ENCODE data around the gene MYCN.

MYCN gene

DNA sequence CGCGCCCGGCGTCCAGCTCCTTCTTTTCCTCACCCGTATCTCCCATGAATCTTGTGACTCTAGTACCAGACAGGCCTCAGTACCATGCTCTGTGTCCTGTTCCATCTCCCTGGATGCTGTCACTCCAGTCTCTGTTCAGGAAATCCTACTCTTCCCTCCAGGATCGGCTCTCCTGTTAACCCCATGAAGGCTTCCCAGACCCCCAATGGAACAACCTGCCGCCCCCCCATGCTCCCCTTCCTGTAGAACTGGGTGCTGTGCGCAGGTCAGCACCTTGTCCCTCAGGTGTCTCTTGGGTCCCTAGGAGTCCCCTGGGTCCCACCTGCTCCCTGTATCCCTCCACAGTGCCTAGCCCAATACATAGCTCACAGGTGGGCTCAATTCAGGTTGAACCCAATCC lies 41.3 kb downstream of the MYCN start:
- no peak for DNase-seq

- no peak for DNase-seq
Observed at GRCh38 chr2:15982285-15983044, 42.1 kb downstream of the MYCN start.

GRCh38 chr2:15983496-15983895 lies 43.1 kb downstream of the MYCN start:
- DNase-seq: no peak

DNA sequence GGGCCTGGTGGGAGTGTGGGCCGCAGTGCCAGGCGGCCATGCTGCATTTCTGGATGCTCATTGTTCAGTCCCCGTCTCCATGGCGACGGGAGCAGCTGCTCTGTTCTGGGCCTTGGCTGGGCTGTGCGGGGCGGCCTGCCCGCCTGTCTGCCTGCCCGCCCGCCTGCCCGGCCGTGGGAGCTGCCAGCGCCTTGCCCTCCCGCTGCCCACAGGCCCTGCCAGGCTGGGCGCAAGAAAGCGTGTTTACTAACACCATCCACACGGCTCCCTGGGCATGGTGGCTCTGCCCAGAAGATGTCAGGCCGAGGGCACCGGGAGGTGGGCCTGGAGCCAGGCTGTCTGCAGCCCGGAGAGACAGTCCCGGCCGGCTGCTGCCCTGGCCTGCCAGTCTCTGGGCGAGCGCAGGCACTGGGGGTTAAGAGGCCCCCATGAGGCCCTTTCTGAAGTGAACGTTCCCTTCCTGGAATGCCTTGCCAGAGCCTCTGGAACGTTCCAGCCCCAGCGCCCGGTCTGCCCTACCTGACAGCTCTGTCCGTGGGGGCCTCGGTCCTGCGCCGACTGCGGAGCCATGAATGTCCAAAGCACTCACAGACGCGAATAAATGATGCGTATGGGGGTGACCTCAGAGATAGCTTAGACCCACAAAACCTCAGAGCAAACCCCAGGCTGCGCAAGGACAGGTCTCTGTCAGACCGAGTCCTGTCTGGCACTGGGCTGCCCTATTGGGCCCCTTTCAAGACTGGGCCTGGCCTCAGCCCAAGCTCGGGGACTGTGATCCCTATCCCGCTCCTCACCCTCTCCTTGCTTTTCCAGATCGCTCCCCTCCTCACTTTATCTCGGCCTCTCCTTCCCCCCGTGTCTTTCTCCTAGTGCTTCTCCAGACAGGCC lies 44.3 kb downstream of the MYCN start:
- no peak for DNase-seq

DNA sequence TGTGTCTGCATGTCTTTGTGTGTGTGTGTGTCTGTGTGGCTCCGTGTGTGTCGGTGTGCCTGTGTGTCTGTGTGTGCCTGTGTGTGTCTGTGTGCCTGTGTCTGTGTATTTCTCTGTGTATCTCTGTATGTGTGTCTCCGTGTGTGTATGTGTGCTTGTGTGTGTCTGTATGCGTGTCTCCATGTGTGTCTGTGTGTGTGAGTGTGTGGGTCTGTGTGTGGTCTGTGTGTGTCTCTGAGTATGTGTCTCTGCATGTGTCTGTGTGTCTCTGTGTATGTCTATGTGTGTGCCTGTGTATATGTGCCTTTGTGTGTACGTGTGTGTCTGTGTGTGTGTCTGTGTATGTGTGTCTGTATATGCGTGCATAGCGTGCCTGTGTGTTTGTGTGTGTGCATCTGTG lies 45.2 kb downstream of the MYCN start:
- no peak for DNase-seq

- no peak for DNase-seq
Observed at GRCh38 chr2:15986068-15986560, 45.8 kb downstream of the MYCN start.

- DNase-seq: no peak
Observed at GRCh38 chr2:15986644-15987043, 46.3 kb downstream of the MYCN start.

DNA sequence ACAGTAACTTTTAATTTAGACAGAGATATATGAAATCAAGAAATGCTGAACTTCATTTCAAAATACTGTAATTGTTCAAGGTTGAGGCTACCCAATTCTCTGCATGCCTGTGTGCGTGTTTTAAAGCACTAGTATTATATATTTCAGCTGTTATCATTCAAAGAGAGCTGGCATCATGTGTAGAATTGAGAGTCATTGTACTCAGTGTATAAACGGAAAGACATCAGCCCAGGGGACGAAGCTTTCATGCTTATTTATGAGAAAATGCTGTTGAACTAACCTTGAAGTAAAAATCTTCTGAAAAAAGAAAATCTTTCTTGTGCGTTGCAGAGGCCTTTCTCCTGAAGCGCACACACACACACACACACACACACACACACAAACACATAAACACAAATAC lies 48.4 kb downstream of the MYCN start:
- DNase-seq: no peak

GRCh38 chr2:15989559-15989958 lies 49.2 kb downstream of the MYCN start:
- no peak for DNase-seq

DNA sequence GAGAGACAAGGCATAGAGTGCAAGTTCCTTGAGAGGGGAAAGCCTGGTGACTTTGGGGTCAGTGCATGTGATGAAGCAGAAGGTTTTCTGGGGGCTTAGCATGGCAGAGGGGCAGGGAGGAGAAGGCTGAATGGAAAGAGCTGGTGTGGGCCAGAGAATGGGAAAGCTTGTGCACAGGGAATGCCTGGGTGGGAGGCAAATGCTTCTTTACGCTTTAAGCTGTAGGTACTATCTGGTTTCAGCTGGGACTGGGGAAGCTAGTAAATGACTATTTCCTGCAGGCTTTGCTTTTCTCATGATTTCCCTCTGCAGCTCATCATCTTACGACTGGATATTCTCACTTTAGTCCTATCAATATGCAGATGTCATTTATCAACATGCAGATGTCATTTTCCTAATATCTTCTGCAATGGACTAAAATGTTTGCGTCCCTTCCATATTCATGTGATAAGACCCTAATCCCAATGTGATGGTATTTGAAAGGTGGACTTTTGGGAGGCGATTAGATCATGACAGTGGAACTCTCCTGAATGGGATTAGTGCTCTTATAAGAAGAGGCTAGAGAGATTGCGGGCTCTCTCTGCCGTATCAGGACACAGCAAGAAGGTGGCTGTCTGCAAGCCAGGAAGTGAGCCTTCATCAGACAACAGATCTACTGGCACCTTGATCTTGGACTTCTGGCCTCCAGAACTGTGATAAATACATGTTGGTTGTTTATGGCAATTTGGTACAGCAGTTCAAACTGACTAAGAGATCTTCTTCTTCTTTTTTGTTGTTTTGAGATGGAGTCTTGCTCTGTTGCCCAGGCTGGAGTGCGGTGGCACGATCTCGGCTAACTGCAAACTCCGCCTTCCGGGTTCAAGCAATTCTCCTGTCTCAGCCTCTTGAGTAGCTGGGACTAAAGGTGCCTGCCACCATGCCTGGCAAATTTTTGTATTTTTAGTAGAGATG lies 50.1 kb downstream of the MYCN start:
- DNase-seq: no peak

DNA sequence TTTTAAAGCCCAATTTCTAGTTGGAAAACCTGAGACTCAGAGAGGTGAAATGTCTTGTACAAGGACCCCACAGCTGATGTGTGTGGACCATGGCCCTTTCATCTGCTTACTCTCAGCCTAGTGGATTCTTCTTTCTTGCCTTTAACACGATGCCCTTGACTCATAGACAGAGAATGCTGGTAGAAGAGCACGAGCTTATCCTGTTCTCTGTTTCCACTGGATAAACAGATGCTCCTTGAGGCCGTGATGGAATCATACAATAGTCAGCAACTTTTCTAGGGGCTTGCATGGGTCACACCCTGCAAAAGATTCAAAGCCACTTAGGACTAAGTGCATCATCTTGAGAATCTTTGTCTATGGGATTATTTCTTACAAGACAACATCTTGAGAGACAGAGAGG lies 50.9 kb downstream of the MYCN start:
- DNase-seq: no peak

GRCh38 chr2:15992457-15993231 lies 52.3 kb downstream of the MYCN start:
- no peak for DNase-seq

DNA sequence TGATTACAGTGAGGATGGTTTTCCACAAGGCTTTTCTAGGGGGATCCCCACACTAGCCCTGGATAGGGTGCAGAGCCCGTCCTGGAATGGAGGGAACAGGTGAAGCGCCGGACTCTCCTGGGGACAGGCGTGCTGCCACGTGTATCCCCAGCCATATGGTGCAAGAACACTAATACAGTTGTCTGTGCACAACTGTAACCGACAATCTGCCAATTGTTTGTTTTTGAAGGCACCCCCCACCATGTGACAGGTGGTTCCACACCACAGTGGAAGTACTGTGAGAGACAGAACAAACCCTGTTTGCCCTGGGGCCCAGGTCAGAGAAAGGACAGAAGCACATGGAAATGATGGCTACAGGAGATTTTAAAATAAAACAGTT lies 52.9 kb downstream of the MYCN start:
- no peak for DNase-seq

DNA sequence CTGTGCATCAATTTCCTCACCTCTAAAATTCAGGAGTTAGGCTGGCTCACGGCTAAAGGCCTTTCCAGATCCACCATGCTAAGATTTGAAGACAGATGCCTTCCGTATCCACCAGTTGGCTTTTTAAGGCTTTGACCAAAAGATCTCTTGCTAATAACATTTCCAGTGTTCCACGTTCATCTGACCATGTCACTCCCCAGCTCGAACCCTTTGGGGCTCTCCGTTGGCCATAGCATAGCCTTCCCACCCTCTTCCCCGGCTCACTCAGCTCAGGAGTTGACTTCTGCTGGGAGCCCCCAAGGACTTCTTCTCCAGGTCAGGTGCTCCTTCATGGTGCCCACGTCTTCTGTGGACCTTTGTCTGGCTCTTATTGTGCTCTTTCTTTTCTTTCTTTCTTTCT lies 53.3 kb downstream of the MYCN start:
- DNase-seq: no peak

GRCh38 chr2:15995603-15996002 lies 55.3 kb downstream of the MYCN start:
- DNase-seq: no peak

Measured in CD4-positive, alpha-beta T cell treated with Interleukin-6 for 4 hours (primary cell).